ENCODE data around the gene FES.

GRCh38 chr15:90851114-90851513 is 33.2 kb upstream of the FES start:
- TF ChIP-seq CTCF (IDR thresholded peaks at IDR 0.05) (no peak), CHD4 (IDR thresholded peaks at IDR 0.05; ENCODE audit: borderline replicate concordance) (no peak)
